ENCODE results near the gene CHPF. TPM values are rescaled to one million over a fixed set of nuclear protein-coding genes. Genes with fewer than 3 reads are reported as not detected.

Gene CHPF
- total RNA-seq, 2 experiments from 2014 or later, result 7.1 to 7.3 TPM

DNA sequence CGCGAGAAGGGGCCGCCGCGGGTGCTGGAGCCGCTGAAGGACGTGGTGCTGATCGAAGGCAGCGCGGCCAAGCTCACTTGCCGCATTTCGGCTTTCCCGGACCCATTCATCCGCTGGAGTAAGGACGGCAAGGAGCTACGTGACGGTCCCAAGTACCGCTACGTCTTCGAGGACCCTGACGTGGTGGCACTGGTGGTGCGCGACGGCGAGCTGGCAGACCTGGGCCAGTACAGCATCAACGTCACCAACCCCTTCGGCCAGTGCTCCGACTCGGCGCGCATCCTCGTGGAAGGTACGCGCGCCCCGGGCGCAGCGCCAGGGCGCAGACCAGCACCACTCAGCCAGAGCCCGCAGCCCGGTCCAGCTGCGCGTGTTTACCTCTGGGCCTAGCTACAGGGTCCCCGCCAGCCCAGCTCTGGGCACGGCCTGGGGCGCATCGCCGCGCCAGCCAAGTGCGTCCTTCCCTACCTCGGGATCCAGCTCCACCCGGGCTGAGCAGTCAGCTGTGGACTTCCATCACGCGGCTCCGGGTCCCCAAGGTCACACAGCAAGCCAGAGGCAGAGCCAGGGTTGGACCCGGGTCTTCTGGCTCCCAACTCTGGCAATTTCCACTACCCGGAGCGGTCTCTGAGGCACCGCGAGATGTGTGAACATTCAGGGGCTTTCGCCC lies 46.6 kb downstream of the CHPF start:
- POLR2A ChIA-PET, result interaction anchor here (0.6 to 1.5 kb wide), 3 partner anchors 11 to 18 kb away, joined by 3 to 4 read pairs (median 3); no protein-coding TSS in a partner anchor
- Mint-ChIP-seq H3K9me3 (ENCODE audit: insufficient read depth) (no peaks in the 10 kb centered on the region), H3K36me3 (ENCODE audit: low read depth) (peaks cover 2% of the 10 kb centered on the region), H3K27ac (no peak overlapping the region), H3K4me3 (peak overlapping the region; percentile 83), H3K4me1 (ENCODE audit: low read depth) (peaks cover 43% of the 10 kb centered on the region), H3K27me3 (ENCODE audit: low read depth) (peaks cover 52% of the 10 kb centered on the region)
- CTCF ChIA-PET, result interaction anchor here (1.1 to 4.2 kb wide), 4 partner anchors 11 to 44 kb away, joined by 3 to 71 read pairs (median 12); no protein-coding TSS in a partner anchor
- no peak for ATAC-seq
- DNase-seq, result no peak

DNA sequence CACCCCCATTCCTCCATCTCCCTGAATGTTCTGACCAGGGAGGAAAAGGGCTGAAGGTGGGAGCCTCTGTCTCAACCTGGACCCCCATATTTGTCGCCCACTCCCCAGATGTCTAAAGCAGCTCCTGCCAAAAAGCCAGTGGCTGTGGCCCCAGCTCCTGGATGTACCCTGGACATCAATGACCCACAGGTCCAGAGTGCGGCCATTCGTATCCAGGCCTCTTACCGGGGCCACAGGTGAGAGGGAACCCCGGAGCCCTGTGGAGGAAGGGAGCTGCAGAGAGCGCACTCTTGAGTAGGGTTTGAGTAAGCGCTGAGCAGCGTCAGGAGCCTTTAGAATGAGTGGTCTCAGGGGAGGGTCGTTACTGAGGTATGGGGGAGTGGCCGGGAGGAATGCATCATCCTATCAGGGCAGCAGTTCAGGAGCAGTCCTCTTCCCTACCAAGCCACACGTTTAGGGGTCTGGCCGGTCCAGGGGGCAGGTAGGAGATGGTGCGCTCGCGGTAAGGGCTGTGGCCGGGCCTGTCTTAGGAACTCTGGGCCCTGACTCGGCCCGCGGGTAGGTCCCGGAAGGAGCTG lies 47.3 kb downstream of the CHPF start:
- ChIA-PET POLR2A (interaction anchor here (0.6 to 0.8 kb wide), 2 partner anchors 10 to 19 kb away, joined by 3 read pairs; no protein-coding TSS in a partner anchor), CTCF (interaction anchor here (0.7 to 4.2 kb wide), 17 partner anchors 10 to 193 kb away, joined by 3 to 71 read pairs (median 4); no protein-coding TSS in a partner anchor)
- Mint-ChIP-seq H3K27me3 (ENCODE audit: low read depth) (peaks cover 53% of the 10 kb centered on the region), H3K27ac (no peak overlapping the region), H3K9me3 (ENCODE audit: insufficient read depth) (no peaks in the 10 kb centered on the region), H3K4me3 (no peak overlapping the region), H3K36me3 (ENCODE audit: low read depth) (no peaks in the 10 kb centered on the region), H3K4me1 (ENCODE audit: low read depth) (peaks cover 42% of the 10 kb centered on the region)
- ATAC-seq (no peak), DNase-seq (no peak)

DNA sequence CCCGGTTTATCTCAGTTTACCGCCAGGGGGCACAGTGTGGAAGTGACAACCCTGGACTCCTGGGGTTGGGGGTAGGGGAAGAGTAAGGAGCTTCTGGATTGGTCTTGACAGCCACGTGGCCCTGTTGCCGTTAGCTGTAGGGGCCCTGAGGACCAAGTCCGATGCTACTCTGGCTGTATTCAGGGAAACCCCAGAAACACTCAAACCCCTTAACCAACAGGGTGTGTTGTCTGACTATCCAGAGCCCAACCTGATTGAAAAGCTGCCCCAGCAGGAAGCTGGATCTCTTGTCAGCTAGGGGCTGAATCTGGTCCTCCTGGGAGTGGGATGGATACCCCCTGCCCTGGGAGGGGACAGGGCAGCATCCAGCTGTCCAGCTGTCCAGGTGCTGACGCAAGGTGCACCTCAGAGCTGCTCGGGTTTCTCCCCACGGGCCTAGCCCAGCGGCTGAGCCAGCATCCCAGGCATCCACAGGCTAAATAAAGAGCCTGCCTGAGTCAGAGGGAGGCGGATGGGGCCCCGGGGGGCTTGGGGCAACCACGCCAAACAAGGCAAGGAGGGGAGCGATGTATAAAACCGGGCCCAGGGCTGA lies 48.0 kb downstream of the CHPF start:
- ChIA-PET CTCF (interaction anchor here (0.7 to 4.2 kb wide), 21 partner anchors 9 to 808 kb away, joined by 3 to 71 read pairs (median 5); partner anchors contain the start of genes CHPF and TMEM198), POLR2A (no interaction called here)
- peaks cover 38% of the 10 kb centered on the region for H3K4me1 Mint-ChIP-seq (ENCODE audit: low read depth)
- H3K27ac Mint-ChIP-seq, result no peak overlapping the region
- no peaks in the 10 kb centered on the region for H3K9me3 Mint-ChIP-seq (ENCODE audit: insufficient read depth)
- ATAC-seq (no peak), DNase-seq (peak; percentile 66)
- peaks cover 53% of the 10 kb centered on the region for H3K27me3 Mint-ChIP-seq (ENCODE audit: low read depth)
- H3K36me3 Mint-ChIP-seq (ENCODE audit: low read depth), result no peaks in the 10 kb centered on the region
- no peak overlapping the region for H3K4me3 Mint-ChIP-seq

DNA sequence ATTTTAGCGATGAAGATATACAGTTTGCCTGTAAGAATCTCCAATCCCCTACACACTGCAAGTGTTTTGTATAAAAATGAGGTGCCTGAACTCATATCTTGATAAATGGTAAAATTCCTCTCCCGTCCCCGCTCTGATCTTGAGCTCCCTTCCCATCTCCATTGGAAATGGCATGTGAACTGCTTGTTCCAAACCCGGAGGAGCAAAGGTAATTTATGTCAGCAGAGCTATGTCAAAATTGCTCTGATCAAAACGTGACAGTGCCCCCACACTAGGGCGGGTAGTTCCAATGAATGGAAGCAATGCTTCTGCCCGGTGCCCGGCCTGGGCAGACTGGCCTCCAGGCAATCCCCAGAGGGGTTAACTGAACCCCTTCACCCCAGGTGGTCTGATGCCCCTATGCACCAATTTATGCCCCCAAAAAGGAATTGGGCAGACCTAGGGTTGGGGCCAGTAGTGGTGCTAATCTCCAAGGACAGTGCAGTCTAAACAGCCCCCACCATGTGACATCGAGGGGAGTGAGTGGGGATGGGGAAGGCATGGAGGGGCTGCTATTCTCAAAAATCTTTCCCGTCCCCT lies 48.6 kb downstream of the CHPF start:
- no peak for ATAC-seq
- Mint-ChIP-seq H3K9me3 (ENCODE audit: insufficient read depth) (no peaks in the 10 kb centered on the region), H3K27ac (no peak overlapping the region), H3K27me3 (ENCODE audit: low read depth) (peaks cover 53% of the 10 kb centered on the region), H3K36me3 (ENCODE audit: low read depth) (no peaks in the 10 kb centered on the region), H3K4me3 (no peak overlapping the region), H3K4me1 (ENCODE audit: low read depth) (peaks cover 32% of the 10 kb centered on the region)
- ChIA-PET CTCF (interaction anchor here (0.7 to 4.2 kb wide), 24 partner anchors 9 to 808 kb away, joined by 3 to 71 read pairs (median 4); partner anchors contain the start of genes CHPF and TMEM198), POLR2A (no interaction called here)
- DNase-seq, result no peak

DNA sequence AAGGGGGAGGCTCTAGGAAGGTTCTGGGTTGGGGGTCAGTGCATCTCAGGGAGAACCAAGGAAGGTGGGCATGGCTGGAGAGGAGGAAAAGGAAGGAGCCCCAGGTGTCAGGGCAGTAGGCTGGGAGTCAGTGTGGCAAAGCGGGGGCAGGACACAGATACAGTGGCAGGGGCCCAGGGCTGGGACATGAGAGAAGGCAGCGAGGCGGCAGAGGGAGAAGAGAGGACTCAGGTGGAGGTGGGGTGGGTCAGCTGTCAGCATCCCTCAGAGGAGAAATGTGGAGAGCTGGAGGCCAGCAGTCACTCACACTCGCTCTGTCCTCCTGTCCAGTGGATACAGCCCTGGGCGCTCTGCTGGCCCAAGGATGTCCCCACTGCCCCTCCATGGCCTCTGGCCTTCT lies 50.5 kb downstream of the CHPF start:
- no peaks in the 10 kb centered on the region for H3K9me3 Mint-ChIP-seq (ENCODE audit: insufficient read depth)
- ChIA-PET CTCF (interaction anchor here (3.1 kb wide), 1 partner anchor 90 kb away, joined by 12 read pairs; no protein-coding TSS in a partner anchor), POLR2A (no interaction called here)
- H3K4me1 Mint-ChIP-seq (ENCODE audit: low read depth), result peaks cover 13% of the 10 kb centered on the region
- H3K4me3 Mint-ChIP-seq, result no peak overlapping the region
- peaks cover 51% of the 10 kb centered on the region for H3K27me3 Mint-ChIP-seq (ENCODE audit: low read depth)
- ATAC-seq (no peak), DNase-seq (no peak)
- H3K36me3 Mint-ChIP-seq (ENCODE audit: low read depth), result no peaks in the 10 kb centered on the region
- no peak overlapping the region for H3K27ac Mint-ChIP-seq

DNA sequence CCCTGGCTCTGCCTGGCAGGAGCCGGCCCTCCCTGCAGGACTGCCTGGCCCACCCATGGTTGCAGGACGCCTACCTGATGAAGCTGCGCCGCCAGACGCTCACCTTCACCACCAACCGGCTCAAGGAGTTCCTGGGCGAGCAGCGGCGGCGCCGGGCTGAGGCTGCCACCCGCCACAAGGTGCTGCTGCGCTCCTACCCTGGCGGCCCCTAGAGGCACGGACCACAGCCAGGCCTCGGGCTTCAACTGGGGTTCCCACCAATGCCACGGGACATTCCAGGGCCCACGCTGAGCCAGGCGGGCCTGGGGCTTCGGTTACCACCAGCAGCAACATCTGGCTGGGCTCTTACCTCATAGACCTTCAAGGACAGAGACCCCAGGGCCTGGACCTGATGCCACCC lies 51.0 kb downstream of the CHPF start:
- no peak overlapping the region for H3K4me3 Mint-ChIP-seq
- ChIA-PET POLR2A (no interaction called here), CTCF (interaction anchor here (0.7 to 1.2 kb wide), 2 partner anchors 10 to 36 kb away, joined by 3 to 4 read pairs; no protein-coding TSS in a partner anchor)
- H3K27ac Mint-ChIP-seq, result no peak overlapping the region
- peaks cover 52% of the 10 kb centered on the region for H3K27me3 Mint-ChIP-seq (ENCODE audit: low read depth)
- no peaks in the 10 kb centered on the region for H3K9me3 Mint-ChIP-seq (ENCODE audit: insufficient read depth)
- peaks cover 11% of the 10 kb centered on the region for H3K4me1 Mint-ChIP-seq (ENCODE audit: low read depth)
- ATAC-seq (no peak), DNase-seq (no peak)
- no peaks in the 10 kb centered on the region for H3K36me3 Mint-ChIP-seq (ENCODE audit: low read depth)

DNA sequence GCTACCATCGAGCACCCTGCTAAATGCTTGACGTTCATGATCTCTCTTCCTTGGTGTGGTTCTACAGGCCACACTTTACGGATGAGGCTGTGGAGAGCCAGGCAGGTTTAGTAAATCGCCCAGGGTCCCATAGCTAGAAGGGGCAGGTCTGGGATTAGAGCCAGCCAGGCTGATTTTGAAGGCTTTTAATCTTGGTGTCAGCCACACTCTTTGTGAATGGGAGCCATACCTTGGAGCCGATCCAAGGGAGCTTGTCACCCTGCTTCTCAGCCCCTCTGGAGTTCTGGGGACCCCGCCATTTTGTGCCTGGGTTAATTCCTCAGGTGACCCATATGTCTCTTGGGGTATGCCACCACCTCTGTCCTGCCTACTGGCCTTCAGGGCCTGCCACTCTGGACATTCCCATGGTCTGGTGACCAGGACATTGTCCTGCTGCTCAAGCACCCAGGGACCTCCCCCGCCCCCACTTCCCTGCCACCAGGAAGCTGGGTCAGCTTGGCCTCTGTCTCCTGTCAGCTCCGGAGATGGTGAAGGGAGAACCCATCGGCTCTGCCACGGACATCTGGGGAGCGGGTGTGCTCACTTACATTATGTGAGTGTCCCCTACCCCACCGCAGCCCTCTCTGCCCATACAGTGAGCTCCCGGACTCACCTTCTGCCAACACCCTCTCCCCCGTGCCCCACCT lies 52.2 kb downstream of the CHPF start:
- H3K4me1 Mint-ChIP-seq (ENCODE audit: low read depth), result peaks cover under 1% of the 10 kb centered on the region
- no peak for ATAC-seq
- no peaks in the 10 kb centered on the region for H3K9me3 Mint-ChIP-seq (ENCODE audit: insufficient read depth)
- ChIA-PET CTCF (interaction anchor here (1.1 to 1.2 kb wide), 3 partner anchors 9 to 38 kb away, joined by 3 to 8 read pairs (median 4); no protein-coding TSS in a partner anchor), POLR2A (no interaction called here)
- no peak for DNase-seq
- no peak overlapping the region for H3K27ac Mint-ChIP-seq
- no peaks in the 10 kb centered on the region for H3K36me3 Mint-ChIP-seq (ENCODE audit: low read depth)
- no peak overlapping the region for H3K4me3 Mint-ChIP-seq
- H3K27me3 Mint-ChIP-seq (ENCODE audit: low read depth), result peaks cover 49% of the 10 kb centered on the region

DNA sequence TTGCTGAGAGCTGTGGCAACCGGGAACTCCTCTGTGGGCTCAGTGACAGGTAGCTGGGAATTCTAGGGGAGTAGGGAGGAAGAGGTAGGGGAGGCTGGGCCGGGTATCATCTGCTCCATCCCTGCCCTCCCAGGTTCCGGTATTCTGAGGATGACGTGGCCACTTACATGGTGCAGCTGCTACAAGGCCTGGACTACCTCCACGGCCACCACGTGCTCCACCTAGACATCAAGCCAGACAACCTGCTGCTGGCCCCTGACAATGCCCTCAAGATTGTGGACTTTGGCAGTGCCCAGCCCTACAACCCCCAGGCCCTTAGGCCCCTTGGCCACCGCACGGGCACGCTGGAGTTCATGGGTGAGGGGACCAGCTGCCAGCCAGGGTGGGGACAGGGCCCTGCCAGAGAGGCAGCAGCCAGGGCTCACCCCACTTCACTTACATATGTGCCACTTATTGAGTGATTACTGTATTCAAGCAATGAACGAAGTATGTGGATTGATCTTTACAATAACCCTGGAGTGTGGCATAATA lies 52.9 kb downstream of the CHPF start:
- ChIA-PET POLR2A (no interaction called here), CTCF (interaction anchor here (1.1 to 1.2 kb wide), 2 partner anchors 10 to 39 kb away, joined by 3 to 8 read pairs; no protein-coding TSS in a partner anchor)
- ATAC-seq (no peak), DNase-seq (no peak)
- Mint-ChIP-seq H3K27me3 (ENCODE audit: low read depth) (peaks cover 49% of the 10 kb centered on the region), H3K36me3 (ENCODE audit: low read depth) (no peaks in the 10 kb centered on the region), H3K4me1 (ENCODE audit: low read depth) (no peaks in the 10 kb centered on the region), H3K9me3 (ENCODE audit: insufficient read depth) (no peaks in the 10 kb centered on the region), H3K27ac (no peak overlapping the region), H3K4me3 (no peak overlapping the region)

DNA sequence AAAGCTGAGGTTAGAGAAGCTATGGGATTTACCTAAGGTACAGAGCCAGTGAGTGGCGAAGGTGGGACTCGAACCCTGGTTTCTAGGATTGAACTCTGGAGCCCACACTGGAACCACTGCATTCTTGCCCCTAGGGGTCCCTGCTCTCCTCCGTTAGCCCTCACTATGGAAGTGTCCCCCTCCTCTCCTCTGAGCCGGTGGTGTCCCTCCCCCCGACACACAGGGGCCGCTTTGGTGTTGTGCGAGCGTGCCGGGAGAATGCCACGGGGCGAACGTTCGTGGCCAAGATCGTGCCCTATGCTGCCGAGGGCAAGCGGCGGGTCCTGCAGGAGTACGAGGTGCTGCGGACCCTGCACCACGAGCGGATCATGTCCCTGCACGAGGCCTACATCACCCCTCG lies 53.4 kb downstream of the CHPF start:
- H3K36me3 Mint-ChIP-seq (ENCODE audit: low read depth), result no peaks in the 10 kb centered on the region
- H3K4me3 Mint-ChIP-seq, result no peak overlapping the region
- no peaks in the 10 kb centered on the region for H3K9me3 Mint-ChIP-seq (ENCODE audit: insufficient read depth)
- CTCF ChIA-PET, result no interaction called here
- DNase-seq (no peak), ATAC-seq (no peak)
- POLR2A ChIA-PET, result no interaction called here
- H3K27me3 Mint-ChIP-seq (ENCODE audit: low read depth), result peaks cover 49% of the 10 kb centered on the region
- H3K4me1 Mint-ChIP-seq (ENCODE audit: low read depth), result no peaks in the 10 kb centered on the region
- no peak overlapping the region for H3K27ac Mint-ChIP-seq

DNA sequence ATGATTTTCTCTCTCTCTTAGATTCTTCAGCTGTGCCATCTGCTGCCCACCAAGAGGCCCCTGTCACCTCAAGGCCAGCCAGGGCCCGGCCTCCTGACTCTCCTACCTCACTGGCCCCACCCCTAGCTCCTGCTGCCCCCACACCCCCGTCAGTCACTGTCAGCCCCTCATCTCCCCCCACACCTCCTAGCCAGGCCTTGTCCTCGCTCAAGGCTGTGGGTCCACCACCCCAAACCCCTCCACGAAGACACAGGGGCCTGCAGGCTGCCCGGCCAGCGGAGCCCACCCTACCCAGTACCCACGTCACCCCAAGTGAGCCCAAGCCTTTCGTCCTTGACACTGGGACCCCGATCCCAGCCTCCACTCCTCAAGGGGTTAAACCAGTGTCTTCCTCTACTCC lies 54.3 kb downstream of the CHPF start:
- Mint-ChIP-seq H3K9me3 (ENCODE audit: insufficient read depth) (no peaks in the 10 kb centered on the region), H3K4me3 (no peak overlapping the region), H3K36me3 (ENCODE audit: low read depth) (no peaks in the 10 kb centered on the region), H3K27ac (no peak overlapping the region), H3K4me1 (ENCODE audit: low read depth) (no peaks in the 10 kb centered on the region), H3K27me3 (ENCODE audit: low read depth) (peaks cover 45% of the 10 kb centered on the region)
- DNase-seq (no peak), ATAC-seq (no peak)
- ChIA-PET POLR2A (interaction anchor here (1.4 kb wide), 1 partner anchor 9 kb away, joined by 3 read pairs; the partner anchor contains the start of gene GMPPA), CTCF (no interaction called here)

All from activated CD8-positive, alpha-beta T cell treated with anti-CD3 and anti-CD28 coated beads, Interleukin-2, amount 10 ng/mL, durations not matched to agents 7 days and 5 days (primary cell).